Activated CD8-positive, alpha-beta memory T cell treated with anti-CD3 and anti-CD28 coated beads for 36 hours (primary cell): ENCODE measurements around the gene GCNT3. TPM values are rescaled to one million over a fixed set of nuclear protein-coding genes. Genes with fewer than 3 reads are reported as not detected.

Experiments used
- CTCF ChIA-PET: fragments of 350-600 bp; sonication (Branson Sonifier 250); formaldehyde crosslinking; loops from one replicate; lab custom pipeline; 2021; ENCODE audit warnings: antibody characterized with exemption; lab: Charles Lee
- POLR2A ChIA-PET: fragments of 350-600 bp; sonication (Branson Sonifier 250); formaldehyde crosslinking; loops from one replicate; lab custom pipeline; 2021; ENCODE audit warnings: antibody characterized with exemption; lab: Charles Lee
- total RNA-seq, 2 experiments: library from RNA; stranded (reverse); gene quantifications; one replicate each; pipeline ENCODE4 v1.2.3, GENCODE V29; 2021

GCNT3 gene
- not detected for total RNA-seq

- ChIA-PET CTCF (interaction anchor here (0.8 to 1.3 kb wide), 2 partner anchors 10 to 83 kb away, joined by 3 read pairs; no protein-coding TSS in a partner anchor), POLR2A (no interaction called here)
Observed at GRCh38 chr15:59611276-59612260, at the start of gene GCNT3. GCNT3 (plus strand) TSS chr15:59611783; CDS start chr15:59618239, 6,456 bp downstream.

- POLR2A ChIA-PET: no interaction called here
- CTCF ChIA-PET: no interaction called here
Observed at GRCh38 chr15:59562448-59563186, 49.0 kb upstream of the GCNT3 start.

DNA sequence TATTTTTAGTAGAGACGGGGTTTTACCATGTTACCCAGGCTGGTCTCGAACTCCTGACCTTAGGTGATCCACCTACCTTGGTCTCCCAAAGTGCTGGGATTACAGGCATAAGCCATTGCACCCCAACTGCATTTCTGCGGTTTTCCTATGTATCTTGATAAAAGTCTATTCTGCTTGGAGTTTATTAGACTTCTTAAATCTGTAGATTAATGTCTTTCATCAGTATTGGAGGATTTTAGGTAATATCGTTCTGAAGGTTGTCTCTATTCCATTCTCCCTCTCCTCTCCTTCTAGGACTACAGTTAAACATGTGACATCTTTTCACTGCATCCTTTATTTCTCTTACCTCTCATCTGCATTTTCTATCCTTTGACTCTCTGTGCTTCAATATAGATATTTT, 46.3 kb upstream of the GCNT3 start:
- CTCF ChIA-PET: no interaction called here
- POLR2A ChIA-PET: no interaction called here

DNA sequence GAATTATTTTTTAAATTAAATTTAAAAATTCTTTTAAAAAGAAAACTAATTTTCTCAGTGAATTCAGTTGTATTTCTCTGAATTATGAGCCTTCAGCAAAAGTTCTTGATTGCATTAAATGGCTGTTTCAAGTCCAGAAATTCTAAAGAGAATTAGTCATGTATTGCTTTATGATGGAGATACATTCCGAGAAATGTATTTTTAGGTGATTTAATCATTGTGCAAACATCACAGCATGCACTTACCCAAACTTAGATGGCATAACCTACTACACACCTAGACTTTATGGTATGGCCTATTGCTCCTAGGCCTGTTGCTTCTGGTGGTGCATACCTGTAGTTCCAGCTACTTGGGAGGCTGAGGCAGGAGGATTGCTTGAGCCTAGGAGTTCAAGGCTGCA, 44.3 kb upstream of the GCNT3 start:
- ChIA-PET POLR2A (no interaction called here), CTCF (no interaction called here)

- CTCF ChIA-PET: no interaction called here
- POLR2A ChIA-PET: no interaction called here
Observed at GRCh38 chr15:59569477-59569876, 42.1 kb upstream of the GCNT3 start.

GRCh38 chr15:59570315-59570714, 41.3 kb upstream of the GCNT3 start:
- POLR2A ChIA-PET: no interaction called here

GRCh38 chr15:59571606-59572005, 40.0 kb upstream of the GCNT3 start:
- POLR2A ChIA-PET: no interaction called here
- CTCF ChIA-PET: no interaction called here

More at GRCh38 chr15:59570315-59570714, 41.3 kb upstream of the GCNT3 start:
- CTCF ChIA-PET: no interaction called here

GRCh38 chr15:59583088-59583487, 28.5 kb upstream of the GCNT3 start:
- POLR2A ChIA-PET: no interaction called here
- CTCF ChIA-PET: no interaction called here

DNA sequence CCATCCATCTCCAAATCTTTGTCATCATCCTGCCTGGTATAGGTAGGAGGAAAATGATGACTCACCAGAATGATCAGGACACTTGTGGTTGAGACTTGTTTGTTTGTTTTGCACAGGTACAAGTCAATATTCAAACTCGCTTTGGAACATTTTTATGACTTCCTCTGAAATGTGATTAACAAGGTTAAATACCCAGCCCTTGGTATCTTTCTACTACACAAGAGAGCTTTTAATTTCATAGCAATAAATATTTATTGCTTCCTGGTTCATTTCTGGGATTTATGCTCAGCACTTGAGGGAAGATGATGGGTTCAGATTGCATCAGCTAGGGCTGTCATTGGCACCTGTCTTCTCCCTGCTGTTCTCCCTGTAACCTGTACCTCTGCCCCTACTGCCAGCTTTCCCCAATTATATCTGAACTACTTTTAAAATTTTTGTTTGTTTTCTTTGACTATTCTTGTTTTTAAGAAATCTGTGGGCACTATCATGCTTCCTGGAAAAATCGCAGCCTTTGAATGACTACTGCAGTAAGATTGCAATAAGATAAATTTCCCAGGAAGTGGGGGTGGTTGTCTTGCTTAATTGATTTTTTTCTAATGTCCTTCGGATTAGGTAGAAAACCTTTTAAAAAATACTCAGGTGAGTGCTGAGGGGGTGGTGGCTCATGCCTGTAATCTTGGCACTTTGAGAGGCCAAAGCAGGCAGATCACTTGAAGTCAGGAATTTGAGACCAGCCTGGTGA, 24.3 kb upstream of the GCNT3 start:
- ChIA-PET CTCF (no interaction called here), POLR2A (no interaction called here)

DNA sequence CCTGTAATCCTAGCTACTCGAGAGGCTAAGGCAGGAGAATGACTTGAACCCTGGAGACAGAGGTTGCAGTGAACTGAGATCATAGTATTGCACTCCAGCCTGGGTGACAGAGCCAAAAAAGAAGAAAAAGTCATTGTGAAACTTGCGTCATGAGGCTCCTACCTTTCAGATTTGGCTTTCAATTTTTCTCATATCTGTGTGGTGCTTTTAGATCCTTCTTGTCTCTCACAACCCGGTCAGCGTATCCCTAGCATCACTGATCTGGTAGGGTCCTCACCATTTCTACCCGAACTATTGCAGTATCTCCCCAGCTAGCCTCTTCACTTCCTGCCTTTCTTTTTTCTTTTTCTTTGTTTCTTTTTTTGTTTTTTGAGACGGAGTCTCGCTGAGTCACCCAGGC, 21.6 kb upstream of the GCNT3 start:
- ChIA-PET POLR2A (no interaction called here), CTCF (no interaction called here)

DNA sequence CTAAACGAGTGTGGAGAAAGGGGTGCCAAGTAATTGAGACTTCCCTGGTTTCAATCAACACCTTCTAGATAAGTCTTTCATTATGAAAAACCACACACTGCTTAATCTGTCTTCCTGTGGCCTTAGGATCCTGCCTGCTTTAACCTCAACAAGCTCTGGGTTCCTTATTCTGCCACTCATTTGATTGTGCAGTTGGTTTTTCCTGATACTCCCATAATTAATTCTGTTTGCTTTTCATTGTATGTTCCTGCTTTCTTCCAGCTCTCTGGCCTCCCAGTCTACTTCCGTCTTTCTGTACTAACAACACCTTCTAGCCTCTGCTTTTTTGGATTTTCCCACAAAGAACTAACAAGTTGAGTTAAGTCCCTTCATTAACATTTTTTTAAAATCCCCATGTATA, 20.2 kb upstream of the GCNT3 start:
- POLR2A ChIA-PET: interaction anchor here (0.6 kb wide), 1 partner anchor 438 kb away, joined by 6 read pairs; no protein-coding TSS in a partner anchor
- CTCF ChIA-PET: interaction anchor here (0.7 kb wide), 2 partner anchors 32 to 506 kb away, joined by 3 read pairs; no protein-coding TSS in a partner anchor

- ChIA-PET POLR2A (no interaction called here), CTCF (interaction anchor here (1.2 kb wide), 1 partner anchor 18 kb away, joined by 4 read pairs; no protein-coding TSS in a partner anchor)
Observed at GRCh38 chr15:59594493-59594942, 17.1 kb upstream of the GCNT3 start.

- ChIA-PET POLR2A (no interaction called here), CTCF (interaction anchor here (1.2 kb wide), 1 partner anchor 18 kb away, joined by 4 read pairs; no protein-coding TSS in a partner anchor)
Observed at GRCh38 chr15:59594991-59595390, 16.6 kb upstream of the GCNT3 start.

DNA sequence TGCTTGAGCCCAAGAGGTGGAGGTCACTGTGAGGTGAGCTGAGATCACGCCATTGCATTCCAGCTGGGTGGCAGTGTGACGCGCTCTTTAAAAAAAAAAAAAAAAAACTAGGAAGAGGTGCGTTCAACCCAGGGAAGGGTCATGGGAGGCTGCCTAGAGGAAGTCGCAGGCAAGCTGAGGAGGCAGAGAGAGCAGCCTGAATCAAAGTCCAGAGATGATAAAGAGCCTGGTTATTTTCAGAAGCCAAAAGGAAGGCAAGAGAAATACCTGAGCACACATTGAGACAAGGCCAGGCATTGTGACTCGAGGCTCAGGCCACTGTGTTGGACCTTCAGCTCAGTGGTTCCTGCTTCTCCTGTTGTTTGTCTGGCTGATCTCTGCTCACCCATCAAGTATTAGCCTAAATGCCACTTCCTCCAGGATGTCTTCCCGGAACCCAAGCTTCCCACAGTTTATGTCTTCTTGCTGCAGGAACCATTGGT, 16.1 kb upstream of the GCNT3 start:
- ChIA-PET CTCF (interaction anchor here (0.9 to 1.2 kb wide), 2 partner anchors 19 to 653 kb away, joined by 3 to 4 read pairs; no protein-coding TSS in a partner anchor), POLR2A (no interaction called here)

- ChIA-PET CTCF (no interaction called here), POLR2A (no interaction called here)
Observed at GRCh38 chr15:59596640-59597039, 14.9 kb upstream of the GCNT3 start.

- CTCF ChIA-PET: no interaction called here
Observed at GRCh38 chr15:59598461-59598860, 13.1 kb upstream of the GCNT3 start.

DNA sequence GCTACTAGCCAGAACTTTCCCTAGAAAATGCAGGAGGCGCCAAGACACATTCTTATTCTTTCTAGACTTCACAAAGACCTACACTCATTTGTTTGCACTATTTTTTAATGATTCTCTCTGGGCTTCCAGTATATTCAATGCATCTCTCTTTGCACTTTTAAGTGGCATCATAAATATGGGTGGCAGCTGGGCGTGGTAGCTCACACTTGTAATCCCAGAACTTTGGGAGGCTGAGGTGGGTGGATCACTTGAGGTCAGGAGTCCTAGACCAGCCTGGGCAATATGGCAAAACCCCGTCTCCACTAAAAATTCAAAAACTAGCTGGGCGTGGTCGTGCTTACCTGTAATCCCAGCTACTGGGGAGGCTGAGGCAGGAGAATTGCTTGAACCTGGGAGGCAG, 5.6 kb upstream of the GCNT3 start:
- CTCF ChIA-PET: interaction anchor here (0.7 to 0.8 kb wide), 2 partner anchors 77 to 1506 kb away, joined by 3 to 4 read pairs; no protein-coding TSS in a partner anchor

More at GRCh38 chr15:59598461-59598860, 13.1 kb upstream of the GCNT3 start:
- POLR2A ChIA-PET: interaction anchor here (0.7 kb wide), 1 partner anchor 1180 kb away, joined by 3 read pairs; no protein-coding TSS in a partner anchor

DNA sequence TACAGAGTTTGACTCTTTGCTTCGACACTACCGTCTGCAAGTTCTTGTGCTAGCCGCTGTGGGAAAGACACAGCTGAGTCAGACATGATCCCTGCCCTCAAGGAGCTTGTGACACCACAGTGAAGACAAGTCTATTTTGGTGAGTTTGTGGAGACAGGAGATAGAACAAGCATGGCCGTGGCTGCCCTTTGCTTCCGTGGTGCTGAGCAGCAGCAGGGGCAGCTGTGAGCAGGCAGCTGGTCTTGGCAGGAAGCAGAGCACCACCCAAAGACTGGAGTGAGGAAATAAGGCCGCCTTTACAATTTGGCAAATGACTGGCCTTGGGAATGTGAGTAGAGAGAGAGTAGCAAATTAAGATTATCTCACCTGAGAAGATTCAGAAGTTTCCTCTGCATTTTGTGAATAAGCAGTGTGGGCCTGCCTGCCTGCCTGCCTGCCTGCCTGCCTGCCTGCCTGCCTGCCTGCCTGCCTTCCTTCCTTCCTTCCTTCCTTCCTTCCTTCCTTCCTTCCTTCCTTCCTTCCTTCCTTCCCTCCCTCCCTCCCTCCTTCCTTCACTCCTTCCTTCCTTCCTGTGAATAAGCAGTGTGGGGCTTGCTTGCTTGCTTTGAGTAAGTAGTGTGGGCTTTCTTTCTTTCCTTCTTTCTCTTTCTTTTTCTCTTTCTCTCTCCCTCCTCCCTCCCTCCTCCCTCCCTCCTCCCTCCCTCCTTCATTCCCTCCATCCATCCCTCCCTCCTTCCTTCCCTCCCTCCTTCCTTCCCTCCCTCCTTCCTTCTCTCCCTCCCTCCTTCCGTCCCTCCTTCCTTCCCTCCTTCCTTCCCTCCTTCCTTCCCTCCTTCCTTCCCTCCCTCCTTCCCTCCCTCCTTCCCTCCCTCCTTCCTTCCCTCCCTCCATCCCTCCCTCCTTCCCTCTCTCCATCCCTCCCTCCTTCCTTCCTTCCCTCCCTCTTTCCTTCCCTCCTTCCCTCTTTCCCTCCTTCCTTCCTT, 1.6 kb upstream of the GCNT3 start:
- CTCF ChIA-PET: no interaction called here
- POLR2A ChIA-PET: no interaction called here

More for the DNA sequence above, 5.6 kb upstream of the GCNT3 start:
- POLR2A ChIA-PET: no interaction called here
